ENCODE data around the gene HYDIN. TPM values are rescaled to one million over a fixed set of nuclear protein-coding genes. Genes with fewer than 3 reads are reported as not detected.

HYDIN gene
- total RNA-seq, 2 donors from 2014 or later: 0.30 to 1.2 TPM

GRCh38 chr16:70777973-70778406 lies 452.5 kb downstream of the HYDIN start:
- H3K4me1 Mint-ChIP-seq (ENCODE audit: low read depth): no peaks in the 10 kb centered on the region
- ATAC-seq (replicated peaks in 1 of 2) (no peak), DNase-seq (no peak)
- peaks cover 1 to 15% of the 10 kb centered on the region in 2 donors for H3K36me3 Mint-ChIP-seq (ENCODE audit: insufficient read depth in 2 of 2)
- no peaks in the 10 kb centered on the region for H3K27me3 Mint-ChIP-seq (ENCODE audit: low read depth)
- H3K27ac Mint-ChIP-seq: no peak overlapping the region
- H3K9me3 Mint-ChIP-seq: no peaks in the 10 kb centered on the region
- no peak overlapping the region for H3K4me3 Mint-ChIP-seq

- Mint-ChIP-seq H3K27me3 (ENCODE audit: low read depth) (no peaks in the 10 kb centered on the region), H3K36me3 (ENCODE audit: insufficient read depth in 2 of 2) (peaks cover 1 to 15% of the 10 kb centered on the region in 2 donors), H3K9me3 (no peaks in the 10 kb centered on the region), H3K4me3 (no peak overlapping the region), H3K4me1 (ENCODE audit: low read depth) (no peaks in the 10 kb centered on the region), H3K27ac (no peak overlapping the region)
- DNase-seq (no peak), ATAC-seq (replicated peaks in 1 of 2) (no peak)
These were observed 453.0 kb downstream of the HYDIN start for GRCh38 chr16:70777496-70777895.

GRCh38 chr16:70775399-70775798 lies 455.1 kb downstream of the HYDIN start:
- no peak overlapping the region for H3K4me3 Mint-ChIP-seq
- H3K36me3 Mint-ChIP-seq (ENCODE audit: insufficient read depth in 2 of 2): peaks cover 1 to 5% of the 10 kb centered on the region in 2 donors
- ATAC-seq (replicated peaks in 1 of 2) (no peak), DNase-seq (no peak)
- H3K9me3 Mint-ChIP-seq: no peaks in the 10 kb centered on the region
- H3K4me1 Mint-ChIP-seq (ENCODE audit: low read depth): peaks cover 7% of the 10 kb centered on the region
- no peak overlapping the region for H3K27ac Mint-ChIP-seq
- no peaks in the 10 kb centered on the region for H3K27me3 Mint-ChIP-seq (ENCODE audit: low read depth)

- Mint-ChIP-seq H3K9me3 (no peaks in the 10 kb centered on the region), H3K4me3 (no peak overlapping the region), H3K36me3 (ENCODE audit: insufficient read depth in 2 of 2) (peaks cover 1 to 2% of the 10 kb centered on the region in 2 donors), H3K27me3 (ENCODE audit: low read depth) (no peaks in the 10 kb centered on the region), H3K4me1 (ENCODE audit: low read depth) (peaks cover 9% of the 10 kb centered on the region), H3K27ac (no peak overlapping the region)
- DNase-seq (no peak), ATAC-seq (replicated peaks in 1 of 2) (no peak)
These were observed 456.3 kb downstream of the HYDIN start for GRCh38 chr16:70774261-70774660.

- ATAC-seq (replicated peaks in 1 of 2) (no peak), DNase-seq (no peak)
- no peaks in the 10 kb centered on the region for H3K9me3 Mint-ChIP-seq
- H3K27me3 Mint-ChIP-seq (ENCODE audit: low read depth): no peaks in the 10 kb centered on the region
- H3K36me3 Mint-ChIP-seq (ENCODE audit: insufficient read depth in 2 of 2): peaks cover under 1 to 1% of the 10 kb centered on the region in 2 donors
- H3K4me1 Mint-ChIP-seq (ENCODE audit: low read depth): peaks cover 9% of the 10 kb centered on the region
- no peak overlapping the region for H3K4me3 Mint-ChIP-seq
- H3K27ac Mint-ChIP-seq: no peak overlapping the region
These were observed 458.0 kb downstream of the HYDIN start for GRCh38 chr16:70772493-70772892.

- Mint-ChIP-seq H3K4me3 (no peak overlapping the region), H3K9me3 (no peaks in the 10 kb centered on the region), H3K27ac (no peak overlapping the region), H3K4me1 (ENCODE audit: low read depth) (peaks cover 9% of the 10 kb centered on the region), H3K36me3 (ENCODE audit: insufficient read depth in 2 of 2) (peaks cover 0 to 1% of the 10 kb centered on the region in 2 donors), H3K27me3 (ENCODE audit: low read depth) (no peaks in the 10 kb centered on the region)
- ATAC-seq (replicated peaks in 1 of 2) (peak; percentile 73 to 83), DNase-seq (peak; percentile 64 to 73)
These were observed 459.6 kb downstream of the HYDIN start for GRCh38 chr16:70770626-70771552.

- Mint-ChIP-seq H3K4me3 (no peak overlapping the region), H3K27me3 (ENCODE audit: low read depth) (no peaks in the 10 kb centered on the region), H3K27ac (no peak overlapping the region), H3K36me3 (ENCODE audit: insufficient read depth in 2 of 2) (peaks cover 0 to 1% of the 10 kb centered on the region in 2 donors), H3K4me1 (ENCODE audit: low read depth) (peaks cover 9% of the 10 kb centered on the region), H3K9me3 (no peaks in the 10 kb centered on the region)
- no peak for DNase-seq
- ATAC-seq (replicated peaks in 1 of 2): no peak
These were observed 460.3 kb downstream of the HYDIN start for GRCh38 chr16:70770291-70770625.

GRCh38 chr16:70769761-70770160 lies 460.8 kb downstream of the HYDIN start:
- no peaks in the 10 kb centered on the region for H3K27me3 Mint-ChIP-seq (ENCODE audit: low read depth)
- no peak overlapping the region for H3K27ac Mint-ChIP-seq
- H3K4me3 Mint-ChIP-seq: no peak overlapping the region
- H3K36me3 Mint-ChIP-seq (ENCODE audit: insufficient read depth in 2 of 2): no peaks in the 10 kb centered on the region
- ATAC-seq (replicated peaks in 1 of 2) (no peak), DNase-seq (no peak)
- no peaks in the 10 kb centered on the region for H3K9me3 Mint-ChIP-seq
- H3K4me1 Mint-ChIP-seq (ENCODE audit: low read depth): peaks cover 9% of the 10 kb centered on the region

GRCh38 chr16:70769131-70769530 lies 461.4 kb downstream of the HYDIN start:
- Mint-ChIP-seq H3K4me1 (ENCODE audit: low read depth) (peaks cover 9% of the 10 kb centered on the region), H3K9me3 (no peaks in the 10 kb centered on the region), H3K27me3 (ENCODE audit: low read depth) (no peaks in the 10 kb centered on the region), H3K27ac (no peak overlapping the region), H3K4me3 (no peak overlapping the region), H3K36me3 (ENCODE audit: insufficient read depth in 2 of 2) (no peaks in the 10 kb centered on the region)
- no peak for DNase-seq
- ATAC-seq (replicated peaks in 1 of 2): no peak

GRCh38 chr16:70768203-70768580 lies 462.3 kb downstream of the HYDIN start:
- Mint-ChIP-seq H3K4me3 (no peak overlapping the region), H3K36me3 (ENCODE audit: insufficient read depth in 2 of 2) (no peaks in the 10 kb centered on the region), H3K27ac (no peak overlapping the region), H3K4me1 (ENCODE audit: low read depth) (peaks cover 9% of the 10 kb centered on the region), H3K9me3 (no peaks in the 10 kb centered on the region), H3K27me3 (ENCODE audit: low read depth) (no peaks in the 10 kb centered on the region)
- no peak for DNase-seq
- ATAC-seq (replicated peaks in 1 of 2): no peak

GRCh38 chr16:70767377-70768202 lies 462.9 kb downstream of the HYDIN start:
- Mint-ChIP-seq H3K4me3 (no peak overlapping the region), H3K4me1 (ENCODE audit: low read depth) (peaks cover 9% of the 10 kb centered on the region), H3K36me3 (ENCODE audit: insufficient read depth in 2 of 2) (no peaks in the 10 kb centered on the region), H3K27ac (no peak overlapping the region), H3K27me3 (ENCODE audit: low read depth) (no peaks in the 10 kb centered on the region), H3K9me3 (no peaks in the 10 kb centered on the region)
- ATAC-seq (replicated peaks in 1 of 2): no peak
- DNase-seq: no peak

GRCh38 chr16:70766658-70767057 lies 463.9 kb downstream of the HYDIN start:
- ATAC-seq (replicated peaks in 1 of 2) (no peak), DNase-seq (no peak)
- Mint-ChIP-seq H3K4me1 (ENCODE audit: low read depth) (peaks cover 9% of the 10 kb centered on the region), H3K27ac (no peak overlapping the region), H3K27me3 (ENCODE audit: low read depth) (no peaks in the 10 kb centered on the region), H3K4me3 (no peak overlapping the region), H3K36me3 (ENCODE audit: insufficient read depth in 2 of 2) (no peaks in the 10 kb centered on the region), H3K9me3 (no peaks in the 10 kb centered on the region)

GRCh38 chr16:70766176-70766575 lies 464.3 kb downstream of the HYDIN start:
- Mint-ChIP-seq H3K4me3 (no peak overlapping the region), H3K4me1 (ENCODE audit: low read depth) (peaks cover 12% of the 10 kb centered on the region), H3K36me3 (ENCODE audit: insufficient read depth in 2 of 2) (no peaks in the 10 kb centered on the region), H3K27me3 (ENCODE audit: low read depth) (no peaks in the 10 kb centered on the region), H3K27ac (no peak overlapping the region), H3K9me3 (no peaks in the 10 kb centered on the region)
- ATAC-seq (replicated peaks in 1 of 2) (no peak), DNase-seq (no peak)

Data from activated T-cell treated with anti-CD3 and anti-CD28 coated beads, Interleukin-2, amount 50 U/mL, for 72 hours (primary cell).